Measurements from ENCODE around the gene PRKN. TPM values are rescaled to one million over a fixed set of nuclear protein-coding genes. Genes with fewer than 3 reads are reported as not detected.

PRKN gene
- total RNA-seq, 6 experiments from 2014 or later = 0.32 TPM; not detected in 5

GRCh38 chr6:162625846-162626540 lies 101.6 kb downstream of the PRKN start:
- H3K4me3 Mint-ChIP-seq = no peak overlapping the region
- peaks cover 59% of the 10 kb centered on the region for H3K9me3 Mint-ChIP-seq
- no peak for DNase-seq
- H3K27me3 Mint-ChIP-seq (ENCODE audit: insufficient read depth) = no peaks in the 10 kb centered on the region
- no peak overlapping the region for H3K27ac Mint-ChIP-seq
- no peaks in the 10 kb centered on the region for H3K4me1 Mint-ChIP-seq (ENCODE audit: low read depth)
- H3K36me3 Mint-ChIP-seq (ENCODE audit: low read depth) = no peaks in the 10 kb centered on the region
- no peak for TF ChIP-seq CTCF (IDR thresholded peaks at IDR 0.05)

- H3K4me3 Mint-ChIP-seq = no peak overlapping the region
- no peaks in the 10 kb centered on the region for H3K36me3 Mint-ChIP-seq (ENCODE audit: low read depth)
- no peak for DNase-seq
- no peaks in the 10 kb centered on the region for H3K4me1 Mint-ChIP-seq (ENCODE audit: low read depth)
- H3K27ac Mint-ChIP-seq = no peak overlapping the region
- TF ChIP-seq CTCF (IDR thresholded peaks at IDR 0.05) = no peak
- H3K9me3 Mint-ChIP-seq = peaks cover 47% of the 10 kb centered on the region
- no peaks in the 10 kb centered on the region for H3K27me3 Mint-ChIP-seq (ENCODE audit: insufficient read depth)
Observed at GRCh38 chr6:162622572-162622971, 105.0 kb downstream of the PRKN start.

GRCh38 chr6:162621246-162621645 lies 106.3 kb downstream of the PRKN start:
- no peak overlapping the region for H3K27ac Mint-ChIP-seq
- H3K27me3 Mint-ChIP-seq (ENCODE audit: insufficient read depth) = no peaks in the 10 kb centered on the region
- DNase-seq = no peak
- H3K4me1 Mint-ChIP-seq (ENCODE audit: low read depth) = no peaks in the 10 kb centered on the region
- H3K36me3 Mint-ChIP-seq (ENCODE audit: low read depth) = no peaks in the 10 kb centered on the region
- no peak overlapping the region for H3K4me3 Mint-ChIP-seq
- no peak for TF ChIP-seq CTCF (IDR thresholded peaks at IDR 0.05)
- peaks cover 40% of the 10 kb centered on the region for H3K9me3 Mint-ChIP-seq

GRCh38 chr6:162620073-162620472 lies 107.5 kb downstream of the PRKN start:
- no peaks in the 10 kb centered on the region for H3K36me3 Mint-ChIP-seq (ENCODE audit: low read depth)
- H3K27ac Mint-ChIP-seq = no peak overlapping the region
- H3K27me3 Mint-ChIP-seq (ENCODE audit: insufficient read depth) = no peaks in the 10 kb centered on the region
- H3K4me1 Mint-ChIP-seq (ENCODE audit: low read depth) = no peaks in the 10 kb centered on the region
- no peak for TF ChIP-seq CTCF (IDR thresholded peaks at IDR 0.05)
- H3K4me3 Mint-ChIP-seq = no peak overlapping the region
- DNase-seq = no peak
- peaks cover 35% of the 10 kb centered on the region for H3K9me3 Mint-ChIP-seq

- Mint-ChIP-seq H3K27ac (no peak overlapping the region), H3K9me3 (peaks cover 28% of the 10 kb centered on the region), H3K36me3 (ENCODE audit: low read depth) (no peaks in the 10 kb centered on the region), H3K27me3 (ENCODE audit: insufficient read depth) (no peaks in the 10 kb centered on the region), H3K4me1 (ENCODE audit: low read depth) (no peaks in the 10 kb centered on the region), H3K4me3 (no peak overlapping the region)
- no peak for DNase-seq
- TF ChIP-seq CTCF (IDR thresholded peaks at IDR 0.05) = no peak
Observed at GRCh38 chr6:162618448-162619002, 109.0 kb downstream of the PRKN start.
